GM23338 (cell line): ENCODE results near the gene ARMC9. TPM values are rescaled to one million over a fixed set of nuclear protein-coding genes. Genes with fewer than 3 reads are reported as not detected.

Experiments used
- ATAC-seq: fragments of 200-7000 bp; cut with Tn5 transposase; 3 replicates; pipeline ENCODE4 v1.9.1; 2020
- DNase-seq: peaks from one replicate; pipeline ENCODE4 v3.0.0-alpha.2; 2015; ENCODE audit warnings: low spot score
- H2AFZ ChIP-seq: fragments of 200-600 bp; sonication (generic); 2 replicates; pipeline ENCODE4 v1.8.0; 2016; ENCODE audit warnings: antibody characterized with exemption, mild to moderate bottlenecking, moderate library complexity
- H3F3A ChIP-seq: fragments of 200-600 bp; sonication (generic); replicated peaks from 2 replicates; pipeline ENCODE4 v1.8.0; 2017; ENCODE audit warnings: antibody characterized with exemption, mixed run types, low read depth
- H3K27ac ChIP-seq: fragments of 200-600 bp; sonication (generic); 2 replicates; pipeline ENCODE4 v1.6.1; 2016; ENCODE audit warnings: low read depth
- H3K27me3 ChIP-seq: fragments of 200-600 bp; sonication (generic); 2 replicates; pipeline ENCODE4 v1.8.0; 2016; ENCODE audit warnings: mild to moderate bottlenecking, mixed run types, moderate library complexity; ENCODE audit not compliant: insufficient read depth
- H3K36me3 ChIP-seq: fragments of 200-600 bp; sonication (generic); 2 replicates; pipeline ENCODE4 v1.8.0; 2016; ENCODE audit warnings: mild to moderate bottlenecking; ENCODE audit not compliant: insufficient read depth
- H3K4me1 ChIP-seq: fragments of 200-600 bp; sonication (generic); 2 replicates; pipeline ENCODE4 v1.8.0; 2016; ENCODE audit warnings: mild to moderate bottlenecking, moderate library complexity; ENCODE audit not compliant: insufficient read depth
- H3K4me2 ChIP-seq: fragments of 200-600 bp; sonication (generic); 2 replicates; pipeline ENCODE4 v1.7.1; 2017; ENCODE audit warnings: mixed run types
- H3K4me3 ChIP-seq: fragments of 200-600 bp; sonication (generic); 2 replicates; pipeline ENCODE4 v1.6.1; 2016; ENCODE audit warnings: mixed run types
- H3K79me2 ChIP-seq: fragments of 200-600 bp; sonication (generic); replicated peaks from 2 replicates; pipeline ENCODE4 v1.8.0; 2017; ENCODE audit warnings: mild to moderate bottlenecking; ENCODE audit not compliant: insufficient read depth
- H3K9me2 ChIP-seq: fragments of 200-600 bp; sonication (generic); 2 replicates; pipeline ENCODE4 v1.8.0; 2017; ENCODE audit not compliant: insufficient read depth
- H4K20me1 ChIP-seq: fragments of 200-600 bp; sonication (generic); replicated peaks from 2 replicates; pipeline ENCODE4 v1.8.0; 2017; ENCODE audit warnings: mild to moderate bottlenecking; ENCODE audit not compliant: insufficient read depth
- H3K27ac Mint-ChIP-seq: 2 replicates; pipeline ENCODE4 v1.8.0; 2020; ENCODE audit warnings: inconsistent platforms, mild to moderate bottlenecking, moderate library complexity, mixed read lengths
- H3K27me3 Mint-ChIP-seq: 3 replicates; pipeline ENCODE4 v1.8.0; 2022; ENCODE audit warnings: low read depth, mild to moderate bottlenecking, moderate library complexity, mixed read lengths, inconsistent platforms; ENCODE audit not compliant: insufficient read depth, poor library complexity
- H3K36me3 Mint-ChIP-seq: 3 replicates; pipeline ENCODE4 v1.8.0; 2021; ENCODE audit warnings: low read depth, mild to moderate bottlenecking, inconsistent platforms, moderate library complexity, mixed read lengths
- H3K4me1 Mint-ChIP-seq: 3 replicates; pipeline ENCODE4 v1.8.0; 2020; ENCODE audit warnings: mild to moderate bottlenecking, inconsistent platforms, mixed read lengths
- H3K4me3 Mint-ChIP-seq: 3 replicates; pipeline ENCODE4 v1.8.0; 2021; ENCODE audit warnings: moderate library complexity, mild to moderate bottlenecking, inconsistent platforms, mixed read lengths
- H3K9me3 Mint-ChIP-seq: 3 replicates; pipeline ENCODE4 v1.8.0; 2020; ENCODE audit warnings: moderate library complexity, mild to moderate bottlenecking, inconsistent platforms, mixed read lengths
- CREB1 ChIP-seq: fragments of 250-450 bp; sonication (Bioruptor Pico); IDR thresholded peaks from 2 replicates; pipeline ENCODE4 v1.5.0; 2020; ENCODE audit warnings: low read depth, mild to moderate bottlenecking, moderate library complexity
- EZH2 ChIP-seq: fragments of 200-600 bp; sonication (generic); IDR thresholded peaks from one replicate; pipeline ENCODE4 v1.8.0; 2017; ENCODE audit warnings: antibody characterized with exemption, mild to moderate bottlenecking, low read depth; ENCODE audit not compliant: unreplicated experiment
- EZH2phosphoT487 ChIP-seq: fragments of 200-600 bp; sonication (generic); IDR thresholded peaks from one replicate; pipeline ENCODE4 v1.8.1; 2018; ENCODE audit warnings: antibody characterized with exemption; ENCODE audit not compliant: unreplicated experiment
- JUNB ChIP-seq: IDR thresholded peaks from one replicate; pipeline ENCODE4 v1.6.1; 2016; ENCODE audit warnings: antibody characterized with exemption; ENCODE audit not compliant: unreplicated experiment
- NANOG ChIP-seq: IDR thresholded peaks from 2 replicates; pipeline ENCODE4 v1.6.1; 2016; ENCODE audit warnings: antibody characterized with exemption, borderline replicate concordance
- POLR2AphosphoS5 ChIP-seq: IDR thresholded peaks from 2 replicates; pipeline ENCODE4 v1.6.1; 2016; ENCODE audit warnings: antibody characterized with exemption, low read depth
- STAT1 ChIP-seq: IDR thresholded peaks from one replicate; pipeline ENCODE4 v1.6.1; 2016; ENCODE audit warnings: antibody characterized with exemption; ENCODE audit not compliant: unreplicated experiment
- ZNF114 ChIP-seq: fragments of 250-450 bp; sonication (Bioruptor Pico); IDR thresholded peaks from 2 replicates; pipeline ENCODE4 v1.5.0; 2020; ENCODE audit warnings: mild to moderate bottlenecking, moderate library complexity
- ZNF331 ChIP-seq: fragments of 250-450 bp; sonication (Bioruptor Pico); IDR thresholded peaks from 2 replicates; pipeline ENCODE4 v1.5.0; 2020; ENCODE audit warnings: low read depth, mild to moderate bottlenecking, moderate library complexity
- polyA plus RNA-seq: library from polyadenylated mRNA; unstranded; fragments of >200 nt; fragmentation: Nextera tagmentation; extraction: Ambion mirVana; gene quantifications from 2 replicates; pipeline ENCODE4 v1.2.1, GENCODE V29; 2016
- total RNA-seq: library from RNA; depleted of rRNA; stranded (reverse); fragments of >200 nt; shearing (Covaris generic); gene quantifications from 2 replicates; pipeline ENCODE4 v1.2.3, GENCODE V29; 2014
- TF ChIP-seq, protein P1 (sequence below): fragments of 250-450 bp; sonication (Bioruptor Pico); IDR thresholded peaks from 2 replicates; pipeline ENCODE4 v1.5.0; 2020; ENCODE audit warnings: mild to moderate bottlenecking, moderate library complexity
- TF ChIP-seq, protein P2 (sequence below), 2 experiments: fragments of 200-600 bp in 1 of 2; sonication (generic) in 1 of 2; conservative IDR thresholded peaks; 2 replicates each; pipeline versions ENCODE4 v1.5.1 to v1.6.1; 2016 to 2017; ENCODE audit warnings: antibody characterized with exemption in 2 of 2, low read depth in 2 of 2, mild to moderate bottlenecking in 2 of 2, moderate library complexity in 1 of 2
- TF ChIP-seq, protein P3 (sequence below): IDR thresholded peaks from 2 replicates; pipeline ENCODE4 v1.6.1; 2016; ENCODE audit warnings: antibody characterized with exemption
- TF ChIP-seq, protein P4 (sequence below): IDR thresholded peaks from one replicate; pipeline ENCODE4 v1.6.1; 2018; ENCODE audit warnings: antibody characterized with exemption; ENCODE audit not compliant: unreplicated experiment

The ARMC9 gene
- total and polyA plus RNA-seq, 2 experiments from 2014 or later: 29.2 to 56.0 TPM

DNA sequence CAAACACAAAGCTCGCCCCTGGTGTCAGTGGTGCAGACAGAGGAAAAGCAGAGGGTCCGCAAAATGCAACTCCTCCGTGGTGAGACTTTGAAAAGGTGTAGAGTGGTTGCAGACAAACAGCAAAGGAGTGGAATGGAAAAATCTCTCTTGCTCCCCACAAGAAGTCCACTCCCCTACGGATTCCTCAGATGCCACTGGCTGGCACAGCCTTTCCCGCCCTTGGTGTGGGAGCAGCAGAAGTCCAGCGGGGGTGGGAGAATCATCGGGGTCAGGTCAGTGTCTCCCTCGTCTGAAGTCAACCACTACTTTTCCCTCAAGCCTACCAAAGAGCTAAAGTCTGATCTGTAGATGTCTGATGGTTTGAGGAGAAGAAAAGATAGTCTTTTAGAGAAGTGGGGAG, 174.8 kb downstream of the ARMC9 start:
- H3K36me3 Mint-ChIP-seq: peaks cover 12% of the 10 kb centered on the region; the same call in 2 of the 3 replicates
- Histone ChIP-seq H3K4me1 (peaks cover 66% of the 10 kb centered on the region), H3K79me2 (no peaks in the 10 kb centered on the region), H3F3A (peaks cover 47% of the 10 kb centered on the region), H3K9me2 (no peaks in the 10 kb centered on the region), H3K4me3 (no peak overlapping the region), H4K20me1 (no peaks in the 10 kb centered on the region), H3K36me3 (no peaks in the 10 kb centered on the region), H3K27me3 (no peaks in the 10 kb centered on the region), H3K27ac (no peak overlapping the region), H3K4me2 (no peak overlapping the region), H2AFZ (no peak overlapping the region)
- peaks cover 26% of the 10 kb centered on the region for H3K27me3 Mint-ChIP-seq
- no peak for ATAC-seq
- H3K4me3 Mint-ChIP-seq: no peak overlapping the region
- peaks cover 62% of the 10 kb centered on the region for H3K4me1 Mint-ChIP-seq
- no peaks in the 10 kb centered on the region; the same call in 2 of the 3 replicates for H3K9me3 Mint-ChIP-seq
- DNase-seq: no peak
- H3K27ac Mint-ChIP-seq: 0 out of 2 replicates have a peak overlapping the region, but pooled peaks have one; percentile 43
- TF ChIP-seq, protein P1, sequence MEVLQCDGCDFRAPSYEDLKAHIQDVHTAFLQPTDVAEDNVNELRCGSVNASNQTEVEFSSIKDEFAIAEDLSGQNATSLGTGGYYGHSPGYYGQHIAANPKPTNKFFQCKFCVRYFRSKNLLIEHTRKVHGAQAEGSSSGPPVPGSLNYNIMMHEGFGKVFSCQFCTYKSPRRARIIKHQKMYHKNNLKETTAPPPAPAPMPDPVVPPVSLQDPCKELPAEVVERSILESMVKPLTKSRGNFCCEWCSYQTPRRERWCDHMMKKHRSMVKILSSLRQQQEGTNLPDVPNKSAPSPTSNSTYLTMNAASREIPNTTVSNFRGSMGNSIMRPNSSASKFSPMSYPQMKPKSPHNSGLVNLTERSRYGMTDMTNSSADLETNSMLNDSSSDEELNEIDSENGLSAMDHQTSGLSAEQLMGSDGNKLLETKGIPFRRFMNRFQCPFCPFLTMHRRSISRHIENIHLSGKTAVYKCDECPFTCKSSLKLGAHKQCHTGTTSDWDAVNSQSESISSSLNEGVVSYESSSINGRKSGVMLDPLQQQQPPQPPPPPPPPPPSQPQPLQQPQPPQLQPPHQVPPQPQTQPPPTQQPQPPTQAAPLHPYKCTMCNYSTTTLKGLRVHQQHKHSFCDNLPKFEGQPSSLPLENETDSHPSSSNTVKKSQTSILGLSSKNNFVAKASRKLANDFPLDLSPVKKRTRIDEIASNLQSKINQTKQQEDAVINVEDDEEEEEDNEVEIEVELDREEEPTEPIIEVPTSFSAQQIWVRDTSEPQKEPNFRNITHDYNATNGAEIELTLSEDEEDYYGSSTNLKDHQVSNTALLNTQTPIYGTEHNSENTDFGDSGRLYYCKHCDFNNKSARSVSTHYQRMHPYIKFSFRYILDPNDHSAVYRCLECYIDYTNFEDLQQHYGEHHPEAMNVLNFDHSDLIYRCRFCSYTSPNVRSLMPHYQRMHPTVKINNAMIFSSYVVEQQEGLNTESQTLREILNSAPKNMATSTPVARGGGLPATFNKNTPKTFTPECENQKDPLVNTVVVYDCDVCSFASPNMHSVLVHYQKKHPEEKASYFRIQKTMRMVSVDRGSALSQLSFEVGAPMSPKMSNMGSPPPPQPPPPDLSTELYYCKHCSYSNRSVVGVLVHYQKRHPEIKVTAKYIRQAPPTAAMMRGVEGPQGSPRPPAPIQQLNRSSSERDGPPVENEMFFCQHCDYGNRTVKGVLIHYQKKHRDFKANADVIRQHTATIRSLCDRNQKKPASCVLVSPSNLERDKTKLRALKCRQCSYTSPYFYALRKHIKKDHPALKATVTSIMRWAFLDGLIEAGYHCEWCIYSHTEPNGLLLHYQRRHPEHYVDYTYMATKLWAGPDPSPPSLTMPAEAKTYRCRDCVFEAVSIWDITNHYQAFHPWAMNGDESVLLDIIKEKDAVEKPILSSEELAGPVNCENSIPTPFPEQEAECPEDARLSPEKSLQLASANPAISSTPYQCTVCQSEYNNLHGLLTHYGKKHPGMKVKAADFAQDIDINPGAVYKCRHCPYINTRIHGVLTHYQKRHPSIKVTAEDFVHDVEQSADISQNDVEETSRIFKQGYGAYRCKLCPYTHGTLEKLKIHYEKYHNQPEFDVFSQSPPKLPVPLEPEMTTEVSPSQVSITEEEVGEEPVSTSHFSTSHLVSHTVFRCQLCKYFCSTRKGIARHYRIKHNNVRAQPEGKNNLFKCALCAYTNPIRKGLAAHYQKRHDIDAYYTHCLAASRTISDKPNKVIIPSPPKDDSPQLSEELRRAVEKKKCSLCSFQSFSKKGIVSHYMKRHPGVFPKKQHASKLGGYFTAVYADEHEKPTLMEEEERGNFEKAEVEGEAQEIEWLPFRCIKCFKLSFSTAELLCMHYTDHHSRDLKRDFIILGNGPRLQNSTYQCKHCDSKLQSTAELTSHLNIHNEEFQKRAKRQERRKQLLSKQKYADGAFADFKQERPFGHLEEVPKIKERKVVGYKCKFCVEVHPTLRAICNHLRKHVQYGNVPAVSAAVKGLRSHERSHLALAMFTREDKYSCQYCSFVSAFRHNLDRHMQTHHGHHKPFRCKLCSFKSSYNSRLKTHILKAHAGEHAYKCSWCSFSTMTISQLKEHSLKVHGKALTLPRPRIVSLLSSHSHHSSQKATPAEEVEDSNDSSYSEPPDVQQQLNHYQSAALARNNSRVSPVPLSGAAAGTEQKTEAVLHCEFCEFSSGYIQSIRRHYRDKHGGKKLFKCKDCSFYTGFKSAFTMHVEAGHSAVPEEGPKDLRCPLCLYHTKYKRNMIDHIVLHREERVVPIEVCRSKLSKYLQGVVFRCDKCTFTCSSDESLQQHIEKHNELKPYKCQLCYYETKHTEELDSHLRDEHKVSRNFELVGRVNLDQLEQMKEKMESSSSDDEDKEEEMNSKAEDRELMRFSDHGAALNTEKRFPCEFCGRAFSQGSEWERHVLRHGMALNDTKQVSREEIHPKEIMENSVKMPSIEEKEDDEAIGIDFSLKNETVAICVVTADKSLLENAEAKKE: no peak
- TF ChIP-seq POLR2AphosphoS5 (no peak), ZNF331 (no peak), ZNF114 (no peak), CREB1 (CRISPR knock-in tag) (no peak), STAT1 (no peak), JUNB (no peak), NANOG (no peak), EZH2 (no peak), EZH2phosphoT487 (no peak)
- TF ChIP-seq, protein P2, sequence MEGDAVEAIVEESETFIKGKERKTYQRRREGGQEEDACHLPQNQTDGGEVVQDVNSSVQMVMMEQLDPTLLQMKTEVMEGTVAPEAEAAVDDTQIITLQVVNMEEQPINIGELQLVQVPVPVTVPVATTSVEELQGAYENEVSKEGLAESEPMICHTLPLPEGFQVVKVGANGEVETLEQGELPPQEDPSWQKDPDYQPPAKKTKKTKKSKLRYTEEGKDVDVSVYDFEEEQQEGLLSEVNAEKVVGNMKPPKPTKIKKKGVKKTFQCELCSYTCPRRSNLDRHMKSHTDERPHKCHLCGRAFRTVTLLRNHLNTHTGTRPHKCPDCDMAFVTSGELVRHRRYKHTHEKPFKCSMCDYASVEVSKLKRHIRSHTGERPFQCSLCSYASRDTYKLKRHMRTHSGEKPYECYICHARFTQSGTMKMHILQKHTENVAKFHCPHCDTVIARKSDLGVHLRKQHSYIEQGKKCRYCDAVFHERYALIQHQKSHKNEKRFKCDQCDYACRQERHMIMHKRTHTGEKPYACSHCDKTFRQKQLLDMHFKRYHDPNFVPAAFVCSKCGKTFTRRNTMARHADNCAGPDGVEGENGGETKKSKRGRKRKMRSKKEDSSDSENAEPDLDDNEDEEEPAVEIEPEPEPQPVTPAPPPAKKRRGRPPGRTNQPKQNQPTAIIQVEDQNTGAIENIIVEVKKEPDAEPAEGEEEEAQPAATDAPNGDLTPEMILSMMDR (conservative IDR thresholded peaks at IDR 0.05; ENCODE audit: low read depth in 2 of 2): no peak
- TF ChIP-seq, protein P3, sequence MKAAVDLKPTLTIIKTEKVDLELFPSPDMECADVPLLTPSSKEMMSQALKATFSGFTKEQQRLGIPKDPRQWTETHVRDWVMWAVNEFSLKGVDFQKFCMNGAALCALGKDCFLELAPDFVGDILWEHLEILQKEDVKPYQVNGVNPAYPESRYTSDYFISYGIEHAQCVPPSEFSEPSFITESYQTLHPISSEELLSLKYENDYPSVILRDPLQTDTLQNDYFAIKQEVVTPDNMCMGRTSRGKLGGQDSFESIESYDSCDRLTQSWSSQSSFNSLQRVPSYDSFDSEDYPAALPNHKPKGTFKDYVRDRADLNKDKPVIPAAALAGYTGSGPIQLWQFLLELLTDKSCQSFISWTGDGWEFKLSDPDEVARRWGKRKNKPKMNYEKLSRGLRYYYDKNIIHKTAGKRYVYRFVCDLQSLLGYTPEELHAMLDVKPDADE: no peak
- TF ChIP-seq, protein P4, sequence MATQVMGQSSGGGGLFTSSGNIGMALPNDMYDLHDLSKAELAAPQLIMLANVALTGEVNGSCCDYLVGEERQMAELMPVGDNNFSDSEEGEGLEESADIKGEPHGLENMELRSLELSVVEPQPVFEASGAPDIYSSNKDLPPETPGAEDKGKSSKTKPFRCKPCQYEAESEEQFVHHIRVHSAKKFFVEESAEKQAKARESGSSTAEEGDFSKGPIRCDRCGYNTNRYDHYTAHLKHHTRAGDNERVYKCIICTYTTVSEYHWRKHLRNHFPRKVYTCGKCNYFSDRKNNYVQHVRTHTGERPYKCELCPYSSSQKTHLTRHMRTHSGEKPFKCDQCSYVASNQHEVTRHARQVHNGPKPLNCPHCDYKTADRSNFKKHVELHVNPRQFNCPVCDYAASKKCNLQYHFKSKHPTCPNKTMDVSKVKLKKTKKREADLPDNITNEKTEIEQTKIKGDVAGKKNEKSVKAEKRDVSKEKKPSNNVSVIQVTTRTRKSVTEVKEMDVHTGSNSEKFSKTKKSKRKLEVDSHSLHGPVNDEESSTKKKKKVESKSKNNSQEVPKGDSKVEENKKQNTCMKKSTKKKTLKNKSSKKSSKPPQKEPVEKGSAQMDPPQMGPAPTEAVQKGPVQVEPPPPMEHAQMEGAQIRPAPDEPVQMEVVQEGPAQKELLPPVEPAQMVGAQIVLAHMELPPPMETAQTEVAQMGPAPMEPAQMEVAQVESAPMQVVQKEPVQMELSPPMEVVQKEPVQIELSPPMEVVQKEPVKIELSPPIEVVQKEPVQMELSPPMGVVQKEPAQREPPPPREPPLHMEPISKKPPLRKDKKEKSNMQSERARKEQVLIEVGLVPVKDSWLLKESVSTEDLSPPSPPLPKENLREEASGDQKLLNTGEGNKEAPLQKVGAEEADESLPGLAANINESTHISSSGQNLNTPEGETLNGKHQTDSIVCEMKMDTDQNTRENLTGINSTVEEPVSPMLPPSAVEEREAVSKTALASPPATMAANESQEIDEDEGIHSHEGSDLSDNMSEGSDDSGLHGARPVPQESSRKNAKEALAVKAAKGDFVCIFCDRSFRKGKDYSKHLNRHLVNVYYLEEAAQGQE: no peak
